Hepatocyte (in vitro differentiated cells): Measurements from ENCODE around the gene AXIN2.
"Not testable (repeated sequence)": the region's sequence is repeated elsewhere in the genome, so short reads cannot be mapped to it uniquely, and the experiment has no call there.

Source experiments
- CTCF ChIP-seq: fragments of 200-600 bp; sonication (generic); IDR thresholded peaks from 2 replicates; pipeline ENCODE4 v1.5.1; 2016; ENCODE audit warnings: antibody characterized with exemption, mild to moderate bottlenecking; ENCODE audit not compliant: poor library complexity
- EZH2phosphoT487 ChIP-seq: fragments of 200-600 bp; sonication (generic); IDR thresholded peaks from one replicate; pipeline ENCODE4 v1.6.1; 2018; ENCODE audit warnings: antibody characterized with exemption, mild to moderate bottlenecking, low read depth, moderate library complexity; ENCODE audit not compliant: unreplicated experiment, severe bottlenecking

- TF ChIP-seq CTCF, EZH2phosphoT487: not testable (repeated sequence)
Measured at GRCh38 chr17:65504673-65505072, 56.8 kb downstream of the AXIN2 start.
